NCI-H524 treated with DMSO at 0.1 percent for 48 hours (cell line): ENCODE data around the gene NFIB.

Experiments
- DNase-seq: peaks from one replicate; lab custom pipeline; 2025; lab: John Stamatoyannopoulos, UW

NFIB gene

DNA sequence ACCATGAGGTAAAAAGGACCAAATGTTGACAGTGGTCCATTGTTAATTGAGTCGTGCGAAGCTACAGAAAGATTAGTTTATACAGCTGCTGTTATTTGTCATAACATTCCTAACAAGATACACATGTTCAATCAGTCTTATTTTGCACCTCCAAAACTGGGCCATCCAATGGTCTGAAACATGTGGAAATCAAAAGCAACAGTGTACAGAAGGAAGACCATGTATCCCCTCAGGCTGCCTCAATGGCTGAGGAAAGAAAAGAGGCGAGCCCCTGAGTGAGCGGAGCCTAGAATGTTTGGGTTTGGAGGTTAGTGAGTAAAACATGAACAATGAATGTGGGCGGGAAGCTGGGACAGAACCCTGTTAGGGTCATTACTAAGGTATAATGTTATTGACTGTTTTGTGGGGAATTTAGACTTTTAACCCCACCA lies 35.6 kb downstream of the NFIB start:
- no peak for DNase-seq

DNA sequence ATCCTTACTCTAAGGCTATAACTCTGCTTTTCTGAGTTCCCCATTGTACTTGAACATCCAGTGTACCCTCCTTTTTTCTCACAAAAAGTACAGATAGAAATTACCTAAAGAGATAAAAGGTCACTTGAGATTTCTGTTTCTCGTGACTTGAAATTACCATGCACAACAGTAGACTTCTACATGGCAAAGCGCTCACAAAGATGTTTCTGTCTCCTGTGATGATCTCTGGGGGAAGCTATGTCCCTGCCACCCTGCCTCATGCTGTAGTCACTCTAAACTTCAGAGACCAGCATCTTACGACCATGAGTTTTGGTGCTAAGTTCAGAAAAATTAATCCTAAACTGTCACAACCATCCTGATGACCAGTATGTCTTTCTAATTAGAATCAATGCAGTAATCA lies 36.2 kb downstream of the NFIB start:
- no peak for DNase-seq

DNA sequence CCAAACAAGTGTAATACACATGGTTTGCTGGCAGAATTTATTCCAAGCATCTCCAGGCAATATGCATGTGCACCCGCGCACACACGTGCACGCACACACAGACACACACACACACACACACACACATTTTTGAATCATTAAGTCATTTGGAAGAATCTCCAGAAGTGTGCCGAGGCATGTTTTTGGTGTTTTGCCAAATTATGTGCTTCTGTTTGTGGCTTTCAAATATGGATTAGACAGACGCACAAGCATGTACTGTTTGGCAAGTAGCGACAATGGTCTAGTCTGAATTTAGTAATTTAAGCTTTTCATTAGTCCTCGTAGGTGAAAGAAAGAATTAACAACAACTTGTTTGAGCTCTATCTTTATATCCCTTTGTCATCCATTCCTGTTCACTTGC lies 36.7 kb downstream of the NFIB start:
- DNase-seq, result no peak

DNA sequence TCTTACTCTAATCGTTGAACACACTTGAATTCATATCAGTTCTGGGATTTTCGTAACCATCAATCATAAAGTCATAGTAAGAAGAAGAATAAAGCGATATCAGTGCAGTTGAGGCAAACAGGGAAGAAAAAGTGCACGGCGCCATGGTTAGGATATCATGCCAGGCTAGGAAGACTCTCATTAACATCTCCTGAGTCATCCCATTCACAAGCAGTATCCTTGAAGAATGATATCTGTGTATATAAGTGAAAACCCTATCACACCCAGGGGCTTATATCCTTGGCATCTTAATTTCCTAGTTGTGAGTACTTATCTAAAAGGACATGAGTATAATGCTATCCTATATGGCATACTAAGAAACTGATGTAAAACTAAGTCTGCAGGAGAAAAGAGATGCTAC lies 38.6 kb downstream of the NFIB start:
- no peak for DNase-seq

DNA sequence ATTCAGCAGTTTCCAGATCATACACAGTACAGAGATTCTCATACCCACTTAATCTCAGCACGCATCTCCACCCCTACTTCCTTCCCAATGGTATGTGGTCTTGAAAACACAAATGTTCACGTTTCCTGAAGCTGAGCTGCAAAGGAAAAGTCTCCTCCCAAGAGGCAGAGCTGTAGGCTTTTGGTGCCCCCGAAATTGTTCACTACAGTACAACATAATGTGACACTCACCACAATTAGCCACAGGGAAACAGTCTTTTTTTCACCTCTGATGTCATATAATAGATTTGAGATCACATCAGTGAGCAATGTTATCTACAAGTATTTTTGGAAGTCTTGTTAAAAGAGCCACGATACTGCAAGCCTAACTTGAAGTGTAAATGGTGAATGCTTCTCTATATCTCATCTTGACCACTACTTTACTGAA lies 40.2 kb downstream of the NFIB start:
- DNase-seq, result no peak

DNA sequence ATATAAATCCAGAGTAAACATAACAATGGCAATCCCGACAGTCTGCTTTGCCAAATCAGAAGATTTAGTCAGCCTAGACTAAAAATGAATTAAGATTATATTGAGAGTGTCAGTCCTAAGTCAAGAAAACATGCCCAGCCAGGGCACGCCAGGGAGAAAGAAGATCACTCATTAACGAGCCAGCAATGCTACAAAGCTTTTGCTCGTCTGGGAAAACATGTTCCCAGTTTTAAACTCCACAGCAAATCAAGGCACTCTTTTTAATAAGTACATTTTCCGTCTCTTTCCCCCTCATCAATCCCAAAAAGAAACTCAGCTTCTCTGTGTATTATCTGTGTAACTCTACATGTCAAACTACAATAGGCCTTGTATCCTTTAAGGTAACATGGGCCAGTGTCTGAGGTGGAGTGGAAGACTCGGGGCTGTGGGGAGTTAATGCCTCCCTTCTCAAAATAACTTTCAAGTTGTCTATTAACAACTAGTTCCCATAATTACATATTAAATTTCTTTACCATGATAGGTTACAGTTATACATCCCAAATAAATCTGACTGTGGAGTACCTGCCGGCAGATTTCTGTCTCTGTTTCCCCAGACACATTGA lies 40.9 kb downstream of the NFIB start:
- DNase-seq, result no peak

DNA sequence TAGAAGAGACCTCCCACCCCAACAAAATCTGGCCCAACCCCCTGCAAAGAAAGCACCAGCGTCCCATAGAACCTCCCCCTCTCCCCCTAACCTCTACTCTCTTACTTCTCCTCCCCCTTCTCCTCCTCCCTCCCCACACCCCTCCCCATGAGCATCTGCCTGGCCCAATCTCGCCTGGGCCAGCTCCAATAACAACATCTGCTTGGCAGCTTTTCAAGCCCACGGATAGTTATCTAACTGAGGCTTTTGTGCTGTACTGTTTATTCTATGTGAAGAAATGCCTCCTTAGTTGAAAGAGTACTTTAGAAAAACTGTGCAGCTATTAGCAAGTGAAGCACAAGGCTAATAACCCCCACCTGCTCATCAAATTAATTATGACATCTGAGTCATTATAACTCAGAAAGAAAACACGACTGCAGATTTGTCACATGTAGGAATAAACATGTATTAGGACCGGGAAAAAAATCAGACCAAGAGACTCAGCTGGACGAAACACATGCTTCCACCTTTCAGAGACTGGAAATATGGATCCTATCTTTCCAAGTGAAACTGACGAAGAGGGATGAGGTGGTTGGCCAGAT lies 42.8 kb downstream of the NFIB start:
- DNase-seq, result peak; percentile 42

DNA sequence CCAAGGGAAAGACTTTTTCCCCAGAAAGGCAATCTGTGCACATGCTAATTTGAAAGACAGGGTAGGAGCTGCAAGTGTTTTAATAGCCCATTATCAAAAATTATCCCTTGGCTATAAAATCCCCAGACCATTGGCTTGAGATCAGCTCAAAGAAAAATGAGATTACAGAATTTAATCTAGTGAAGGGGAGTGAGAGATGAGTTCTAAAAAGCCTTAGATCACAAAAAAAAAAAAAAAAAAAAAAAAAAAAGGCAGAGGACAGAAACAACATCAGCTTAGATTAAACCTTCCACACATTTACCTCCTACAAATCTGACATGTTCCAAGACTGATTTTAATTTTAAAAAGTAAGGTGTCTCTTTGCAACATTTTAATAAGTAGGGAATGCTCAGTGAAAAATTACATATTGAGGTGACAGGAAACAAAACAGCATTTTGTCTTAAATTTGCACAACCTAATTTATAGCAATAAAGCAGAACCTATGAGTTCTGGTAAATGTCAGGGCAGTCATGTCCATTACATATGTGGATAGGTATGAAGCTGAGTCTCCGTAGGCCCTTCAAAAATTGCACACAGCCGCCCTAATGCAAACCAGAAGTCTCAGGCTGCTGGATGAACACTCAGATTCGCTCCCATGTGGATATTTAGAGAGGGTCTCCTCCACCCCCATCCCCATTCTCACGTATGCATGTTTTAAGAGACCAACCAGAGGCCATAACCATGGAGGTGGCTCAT lies 43.4 kb downstream of the NFIB start:
- peak; percentile 40 for DNase-seq

DNA sequence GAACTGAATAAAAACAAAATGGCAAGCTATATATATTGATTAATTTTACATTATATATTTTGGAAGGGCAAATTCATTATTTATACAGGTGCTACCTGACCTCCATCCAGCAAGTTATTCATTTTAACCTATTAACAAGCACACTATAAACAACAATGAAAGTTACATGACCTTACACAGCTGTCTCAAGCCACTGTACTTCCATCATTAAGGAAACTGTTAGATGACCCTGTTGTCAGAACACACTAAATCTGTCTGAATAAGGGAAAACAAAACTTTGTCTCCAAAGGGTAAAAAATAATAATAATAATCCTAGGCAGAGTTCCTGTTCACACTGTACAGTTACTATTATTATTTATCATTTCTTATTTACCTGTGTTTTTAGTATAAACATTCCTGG lies 44.0 kb downstream of the NFIB start:
- DNase-seq, result no peak

DNA sequence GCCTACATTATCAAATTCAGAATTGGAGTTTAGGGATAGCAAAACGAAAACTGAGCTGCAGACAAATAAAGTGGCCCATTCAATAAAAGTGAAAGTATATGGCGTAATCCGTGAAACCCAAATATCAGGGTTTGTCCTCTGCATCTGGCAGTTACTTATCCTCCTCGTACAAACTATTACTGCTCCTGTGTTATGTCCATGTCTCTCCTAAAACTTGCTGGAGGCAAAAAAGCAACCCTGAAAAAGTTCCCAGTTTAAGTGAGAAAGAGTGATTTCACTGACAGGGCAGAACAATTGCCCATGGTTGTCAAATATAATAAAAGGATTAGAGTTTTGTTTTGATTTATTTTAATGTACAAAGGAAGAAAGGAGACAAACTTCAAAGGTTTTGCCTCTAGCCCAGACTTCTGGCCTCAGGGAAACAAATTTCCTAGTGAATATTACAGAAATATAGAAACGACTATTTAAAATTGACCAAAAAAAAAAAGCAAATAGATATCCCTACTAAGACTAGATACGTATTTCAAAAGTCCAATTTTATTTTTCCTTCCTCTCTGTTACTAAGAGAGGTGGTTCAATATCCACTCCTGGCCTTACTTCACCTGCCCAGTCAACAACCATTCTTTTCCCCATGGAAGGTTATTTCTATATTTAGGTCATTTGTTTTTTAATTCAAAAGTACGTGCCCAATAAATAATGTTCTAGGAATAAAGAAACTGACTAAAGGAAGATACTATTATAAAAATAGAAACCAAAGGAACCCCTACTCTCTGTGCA lies 50.0 kb downstream of the NFIB start:
- DNase-seq, result no peak

DNA sequence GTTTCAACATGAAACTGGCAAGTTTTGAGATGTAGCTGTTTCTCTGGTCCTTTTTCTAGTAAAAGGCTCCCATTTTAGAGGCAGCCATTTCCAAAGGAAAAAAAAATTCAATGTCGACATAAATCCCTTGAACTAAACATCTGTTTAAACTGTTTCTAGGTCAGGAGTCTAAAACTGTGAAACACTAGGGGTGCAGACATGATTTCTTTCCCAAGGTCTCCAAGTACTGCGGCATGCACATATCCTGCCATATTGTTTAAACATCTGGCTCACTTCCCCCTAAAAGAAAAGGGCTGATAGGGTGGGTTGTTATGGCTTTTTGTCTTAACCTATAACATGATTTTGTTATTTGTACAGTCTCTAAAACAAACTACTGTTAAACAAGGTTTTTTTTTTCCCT lies 51.1 kb downstream of the NFIB start:
- DNase-seq, result no peak

DNA sequence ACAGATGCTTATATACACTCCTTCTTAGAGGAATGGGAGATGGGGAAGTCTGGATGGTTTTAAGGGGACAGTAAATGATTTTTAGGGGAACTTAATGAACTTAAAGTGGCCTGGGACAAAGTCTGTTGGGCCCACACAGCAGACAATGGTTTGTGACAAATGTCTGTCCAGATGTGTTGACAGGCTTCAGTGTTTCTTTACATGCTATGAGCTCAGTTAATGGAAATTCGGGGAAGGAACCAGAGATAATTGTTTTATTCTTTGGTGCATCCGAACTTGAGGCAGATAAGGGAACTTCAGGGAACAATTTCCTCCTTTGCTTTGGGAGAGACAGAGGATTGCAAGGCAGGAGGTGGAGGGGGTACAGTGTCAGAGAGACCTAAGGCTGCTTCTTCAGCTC lies 52.3 kb downstream of the NFIB start:
- no peak for DNase-seq

DNA sequence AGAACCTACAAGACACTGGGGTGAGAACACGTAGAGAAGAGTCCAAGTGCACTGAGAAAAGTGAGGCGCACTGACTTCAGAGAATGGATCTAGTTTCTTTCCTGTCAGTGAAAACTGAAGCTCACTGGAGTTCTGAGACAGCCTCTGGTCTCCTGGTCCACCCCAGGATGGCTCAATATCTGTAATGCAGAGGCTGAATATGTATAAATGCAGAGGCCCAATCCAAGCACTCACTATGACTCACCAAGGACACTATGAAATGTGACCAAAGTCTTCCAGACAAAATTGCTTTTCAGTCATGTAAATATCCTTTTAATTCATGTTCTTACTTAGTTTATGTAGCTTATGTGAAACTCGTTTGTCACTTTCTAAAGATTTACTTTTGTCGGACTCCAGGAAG lies 53.8 kb downstream of the NFIB start:
- no peak for DNase-seq

DNA sequence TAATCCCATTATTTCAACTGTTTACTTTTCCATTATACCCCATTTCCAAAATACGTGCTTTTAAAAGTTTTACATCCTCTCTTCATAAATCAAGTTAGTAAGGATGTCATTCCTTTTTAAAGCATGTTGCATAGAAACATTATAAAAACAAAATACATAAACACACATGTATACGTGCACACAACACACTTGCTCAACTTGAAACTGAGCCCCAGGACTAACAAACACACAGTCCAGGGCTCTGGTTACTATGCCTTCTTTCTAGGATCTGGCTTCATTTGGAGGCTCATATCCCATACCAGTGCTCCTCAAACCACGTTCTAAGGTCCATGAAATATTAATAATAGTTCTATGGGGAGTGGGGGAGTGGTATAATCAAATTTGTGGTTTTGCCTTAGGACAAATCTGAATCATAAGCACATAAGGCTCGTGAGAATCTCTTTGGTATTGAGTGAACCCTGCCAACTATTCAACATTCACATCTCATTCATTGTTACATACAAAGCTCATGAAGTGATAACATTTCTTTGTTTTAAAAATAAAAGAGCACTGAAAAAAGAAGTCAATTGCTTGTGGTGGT lies 55.2 kb downstream of the NFIB start:
- no peak for DNase-seq

DNA sequence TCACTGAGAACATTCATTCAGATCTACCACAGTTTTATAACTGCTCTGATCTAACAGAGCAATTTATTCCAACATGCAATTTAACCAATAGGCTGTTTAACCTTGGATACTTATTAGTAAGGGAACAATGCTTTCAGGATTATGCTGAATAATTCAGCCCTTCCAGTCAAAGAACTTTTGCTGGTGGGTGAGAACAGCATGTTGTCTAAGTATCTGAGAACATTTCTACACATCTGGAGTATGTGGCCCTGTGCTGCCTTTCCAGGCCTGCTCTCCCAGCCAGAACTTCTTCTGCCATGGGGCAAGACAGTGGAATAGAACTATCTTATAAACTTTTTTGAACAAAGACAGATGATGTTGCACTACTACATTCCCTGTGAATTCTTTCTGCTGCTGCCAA lies 55.8 kb downstream of the NFIB start:
- DNase-seq, result no peak

DNA sequence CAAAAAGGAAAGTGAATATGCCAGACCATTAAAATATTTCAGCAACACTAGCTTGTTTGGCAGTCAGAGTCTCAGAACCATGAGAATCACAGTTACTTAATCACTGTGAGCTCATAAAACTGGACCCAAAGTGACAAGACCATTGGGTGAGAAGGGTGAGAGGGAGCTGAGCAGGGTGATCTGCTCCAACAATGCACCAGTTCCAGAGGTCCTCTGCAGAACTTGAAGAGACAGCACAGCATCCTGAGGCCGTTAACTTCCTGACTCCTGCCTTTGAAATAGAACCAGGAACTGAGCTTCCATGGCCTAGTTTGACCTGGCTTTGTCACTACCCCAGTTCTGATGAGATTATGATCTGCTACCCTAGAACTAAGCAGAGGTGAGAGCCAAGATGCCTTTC lies 57.4 kb downstream of the NFIB start:
- DNase-seq, result no peak

DNA sequence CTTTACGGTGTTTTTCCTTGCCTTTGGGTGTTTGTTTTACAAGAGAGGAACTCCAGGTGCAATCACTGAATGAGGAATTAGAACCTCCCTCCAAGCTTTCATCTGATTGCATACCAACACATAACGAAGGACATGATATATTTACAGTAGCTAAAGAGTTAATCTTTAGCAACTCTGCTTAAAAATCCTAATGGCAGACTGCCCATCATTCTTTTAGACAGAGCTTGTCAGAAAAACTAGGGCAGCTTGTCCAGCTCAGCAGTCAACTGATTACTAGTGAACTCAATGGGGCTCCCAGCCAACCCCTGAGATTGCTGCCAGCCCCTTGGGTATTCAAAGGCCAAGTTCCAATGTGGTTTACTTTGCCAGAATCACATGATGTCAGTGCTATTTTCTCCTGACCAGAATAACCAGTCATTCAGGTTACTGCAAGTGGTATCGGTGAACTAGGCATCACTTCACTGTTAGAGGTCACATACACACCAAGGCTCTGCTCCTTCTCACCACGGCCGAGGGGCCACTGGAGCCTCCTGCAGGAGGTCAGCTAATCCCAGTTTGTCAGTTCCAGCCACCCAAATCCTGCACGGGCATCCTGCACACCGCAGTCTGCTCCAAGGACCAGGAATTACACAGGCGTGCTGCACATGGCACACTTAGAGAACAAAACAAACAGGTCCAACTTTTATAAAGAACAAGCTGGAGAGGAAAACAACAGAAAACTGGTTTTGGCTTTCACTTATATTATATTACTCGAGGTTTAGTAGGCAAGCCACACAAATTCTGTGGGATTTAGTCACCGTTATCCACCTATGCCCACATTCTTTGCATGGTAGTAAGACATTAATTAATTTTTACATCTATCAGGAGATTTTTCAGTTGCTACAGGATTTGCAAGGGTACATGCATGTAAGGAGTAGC lies 62.5 kb downstream of the NFIB start:
- no peak for DNase-seq

DNA sequence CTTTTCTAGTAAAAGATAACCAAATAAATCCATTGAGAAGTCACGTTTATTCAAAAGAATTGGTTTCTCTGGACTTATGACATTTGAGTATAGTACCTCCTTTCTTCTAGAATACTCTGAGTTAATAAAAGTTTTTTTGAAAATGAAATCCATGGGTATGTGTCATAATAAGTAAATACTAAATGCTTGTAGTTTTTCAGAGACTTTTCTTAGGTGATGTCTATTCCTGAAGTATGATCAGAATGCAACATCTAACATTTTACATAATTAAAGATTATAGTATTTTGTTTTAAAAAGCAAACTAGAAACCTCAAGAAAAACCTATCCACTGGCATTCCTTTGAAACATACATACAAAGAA lies 63.2 kb downstream of the NFIB start:
- no peak for DNase-seq

DNA sequence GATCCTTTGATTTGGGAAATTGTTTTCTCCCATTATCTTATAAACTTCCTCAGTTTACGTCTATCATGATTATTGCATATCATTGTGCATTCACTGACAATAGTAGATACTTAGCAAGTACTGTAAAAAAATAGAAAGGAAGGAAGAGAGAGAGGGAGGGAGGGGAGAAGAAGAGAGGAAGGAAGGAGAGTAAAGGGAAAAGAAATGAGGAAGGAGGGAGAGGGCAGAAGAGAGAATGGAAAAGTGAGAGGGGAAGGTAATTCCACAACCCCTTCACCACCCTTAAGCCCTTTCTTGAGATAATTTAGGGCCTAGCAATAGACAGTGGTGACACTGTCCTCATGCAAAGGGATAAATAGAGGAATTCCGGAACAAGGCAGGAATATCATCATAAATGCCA lies 64.4 kb downstream of the NFIB start:
- DNase-seq, result no peak

DNA sequence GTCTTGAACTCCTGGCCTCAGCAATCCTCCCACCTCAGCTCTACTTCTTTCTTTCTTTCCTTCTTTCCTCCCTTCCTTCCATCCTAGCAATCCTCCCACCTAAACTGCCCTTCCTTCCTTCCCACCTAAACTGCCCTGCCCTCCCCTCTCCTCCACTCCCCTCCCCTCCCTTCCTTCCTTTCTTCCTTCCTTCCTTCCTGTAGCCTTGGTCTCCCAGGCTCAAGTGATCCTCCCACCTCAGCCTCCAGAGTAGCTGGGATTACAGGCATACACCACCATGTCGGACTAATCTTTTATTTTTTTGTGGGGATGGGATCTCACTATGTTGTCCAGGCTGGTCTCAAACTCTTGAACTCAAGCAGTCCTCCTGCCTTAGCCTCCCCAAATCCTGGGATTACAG lies 65.8 kb downstream of the NFIB start:
- DNase-seq, result no peak

DNA sequence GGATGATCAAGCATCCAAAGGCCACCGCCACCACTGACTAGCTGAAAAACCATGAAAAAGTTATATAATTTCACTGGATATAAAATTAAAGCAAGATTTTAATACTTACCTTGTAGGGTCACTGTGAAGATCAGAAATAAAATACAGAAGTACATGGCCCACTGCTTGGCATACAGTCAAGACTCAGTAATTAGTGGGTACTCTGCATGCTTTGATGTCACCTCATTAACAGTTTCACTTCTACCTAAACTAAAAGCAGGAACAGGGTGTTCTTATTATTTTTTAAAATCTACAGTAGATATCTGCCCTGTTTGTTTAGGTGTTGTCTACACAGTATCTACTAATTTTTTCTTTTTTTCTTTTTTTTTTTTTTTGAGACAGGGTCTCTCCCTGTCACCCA lies 66.4 kb downstream of the NFIB start:
- DNase-seq, result no peak

DNA sequence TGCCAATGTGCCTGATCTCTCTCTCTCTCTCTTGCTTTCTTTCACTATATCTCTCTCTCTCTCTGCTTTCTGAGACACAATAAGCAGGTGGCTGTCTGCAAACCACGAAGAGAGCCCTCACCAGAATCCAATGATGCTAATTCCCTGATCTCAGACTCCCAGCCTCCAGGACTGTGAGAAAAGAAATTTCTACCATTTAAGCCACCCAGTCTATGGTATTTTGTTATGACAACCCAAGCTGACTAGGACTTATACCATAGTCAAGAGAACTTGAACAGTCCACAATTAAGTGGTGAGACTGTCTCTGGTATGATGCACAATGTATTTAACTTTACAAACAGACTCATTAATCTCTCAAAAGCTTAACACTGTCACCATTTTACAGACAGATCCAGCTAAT lies 67.0 kb downstream of the NFIB start:
- DNase-seq, result no peak
